Fibroblast of peridontal ligament (primary cell): ENCODE data around the gene LDHB.
"Not testable (repeated sequence)": the region's sequence is repeated elsewhere in the genome, so short reads cannot be mapped to it uniquely, and the experiment has no call there.

Experiments
- DNase-seq: peaks from one replicate; pipeline ENCODE4 v3.0.0-alpha.2; 2010; ENCODE audit errors: extremely low read depth

The LDHB gene

DNA sequence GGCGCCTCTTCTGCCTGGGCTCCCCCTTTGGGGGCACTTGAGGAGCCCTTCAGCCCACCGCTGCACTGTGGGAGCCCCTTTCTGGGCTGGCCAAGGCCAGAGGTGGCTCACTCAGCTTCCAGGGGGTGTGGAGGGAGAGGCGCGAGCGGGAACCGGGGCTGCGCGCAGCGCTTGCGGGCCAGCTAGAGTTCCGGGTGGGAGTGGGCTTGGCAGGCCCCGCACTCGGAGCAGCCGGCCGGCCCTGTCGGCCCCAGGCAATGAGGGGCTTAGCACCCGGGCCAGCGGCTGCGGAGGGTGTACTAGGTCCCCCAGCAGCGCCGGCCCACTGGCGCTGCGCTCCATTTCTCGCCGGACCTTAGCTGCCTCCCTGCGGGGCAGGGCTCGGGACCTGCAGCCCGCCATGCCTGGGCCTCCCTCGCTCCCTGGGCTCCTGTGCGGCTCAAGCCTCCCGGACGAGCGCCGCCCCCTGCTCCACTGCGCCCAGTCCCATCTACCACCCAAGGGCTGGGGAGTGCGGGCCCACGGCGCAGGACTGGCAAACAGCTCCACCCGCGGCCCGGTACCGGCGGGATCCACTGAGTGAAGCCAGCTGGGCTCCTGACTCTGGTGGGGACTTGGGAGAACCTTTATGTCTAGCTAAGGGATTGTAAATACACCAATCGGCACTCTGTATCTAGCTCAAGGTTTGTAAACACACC is 3.9 kb upstream of the LDHB start:
- not testable (repeated sequence) for DNase-seq

DNA sequence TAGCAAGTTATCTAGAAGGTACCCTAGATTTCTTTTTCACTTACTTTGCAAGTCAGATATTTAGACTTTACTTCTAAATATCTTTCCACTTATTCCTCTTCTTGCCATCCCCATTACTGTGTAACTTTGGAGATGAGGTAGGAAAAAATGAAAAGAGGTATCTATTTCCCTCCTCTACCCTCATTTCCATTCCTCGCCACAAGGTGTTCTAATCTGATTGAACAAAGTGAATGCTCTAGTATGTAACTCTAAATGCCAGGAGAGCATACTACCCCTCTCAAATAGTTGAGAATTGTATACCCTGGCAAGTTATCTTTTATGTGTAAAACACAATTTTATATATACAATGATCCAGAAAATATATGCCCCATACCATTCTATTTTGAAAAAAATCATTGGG is 1.7 kb upstream of the LDHB start:
- DNase-seq, result no peak

DNA sequence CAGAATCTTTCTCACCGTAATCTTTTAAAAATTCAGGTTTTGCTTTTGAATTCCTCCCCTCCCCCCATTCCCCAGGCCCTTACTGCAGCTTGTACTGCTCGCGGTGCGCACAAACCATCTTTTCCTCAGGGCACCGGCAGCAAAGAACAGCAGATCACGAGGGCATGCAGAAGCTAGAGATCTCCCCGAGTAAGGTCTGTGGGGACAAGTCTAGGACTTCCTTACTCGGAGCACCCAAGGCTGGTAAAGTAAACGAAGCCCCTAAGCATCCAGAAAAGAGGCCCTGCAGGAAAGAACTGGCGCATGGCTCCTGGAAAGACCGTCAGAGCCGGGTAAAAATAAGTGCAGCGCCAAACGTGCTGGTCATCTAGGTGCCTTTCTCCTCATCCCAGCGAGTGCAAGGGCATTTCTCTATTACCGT is 727 bp downstream of the LDHB start:
- no peak for DNase-seq

DNA sequence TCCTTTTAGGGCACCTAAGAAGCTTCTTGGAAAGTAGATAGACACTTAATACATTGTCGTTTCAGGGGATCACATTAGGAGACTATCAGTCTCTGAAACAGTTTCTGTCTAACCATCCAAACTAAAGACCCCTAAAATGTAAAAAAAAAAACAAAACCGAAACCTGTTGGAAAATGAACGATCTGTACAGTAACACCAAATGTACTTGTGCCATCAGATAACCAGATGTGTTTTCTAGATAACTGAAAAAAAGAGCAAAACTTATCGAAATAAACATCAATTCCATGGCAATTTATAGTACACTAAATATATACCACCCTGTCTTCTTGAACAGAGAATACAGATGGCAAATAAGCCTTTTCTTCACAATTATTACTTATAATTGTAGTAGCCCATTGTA is 2.1 kb downstream of the LDHB start:
- DNase-seq, result no peak

DNA sequence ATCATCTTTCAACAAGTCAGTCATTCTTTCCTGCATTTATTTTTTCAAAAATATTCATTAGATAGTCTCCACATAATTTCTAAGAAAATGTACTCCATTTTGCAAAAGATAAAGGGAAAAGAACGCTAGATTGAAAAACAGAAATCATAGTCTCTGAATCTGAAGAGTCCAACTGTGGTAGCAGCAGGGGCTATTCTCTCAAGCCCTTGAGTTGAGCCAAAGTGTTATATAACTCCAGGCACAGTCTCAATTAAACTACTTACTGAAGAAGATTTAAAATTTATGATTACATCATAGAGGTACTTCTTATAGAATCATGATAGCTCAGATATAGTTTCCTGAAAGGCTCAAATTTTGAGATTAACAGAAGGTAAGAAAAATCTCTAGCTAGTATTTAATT is 5.8 kb downstream of the LDHB start:
- no peak for DNase-seq

DNA sequence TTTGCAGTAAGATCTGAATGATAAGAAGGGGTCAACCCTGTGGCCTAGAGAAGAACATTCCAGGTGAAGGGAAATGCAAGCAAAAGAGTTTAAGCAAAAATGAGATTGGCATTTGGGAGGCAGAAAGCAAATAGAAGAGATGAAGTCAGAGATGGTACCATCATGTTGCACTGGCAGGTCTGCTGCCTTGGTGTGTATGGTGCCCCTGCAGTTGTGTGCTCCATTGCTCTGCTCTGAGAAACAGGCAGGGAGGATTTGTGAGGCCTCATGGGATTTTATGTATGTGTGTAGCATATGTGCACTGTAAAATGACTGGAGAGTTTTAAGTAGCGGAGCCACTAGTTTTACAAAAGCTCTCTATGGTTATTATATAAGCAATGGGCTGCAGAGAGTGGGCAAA is 6.6 kb downstream of the LDHB start:
- DNase-seq, result no peak

DNA sequence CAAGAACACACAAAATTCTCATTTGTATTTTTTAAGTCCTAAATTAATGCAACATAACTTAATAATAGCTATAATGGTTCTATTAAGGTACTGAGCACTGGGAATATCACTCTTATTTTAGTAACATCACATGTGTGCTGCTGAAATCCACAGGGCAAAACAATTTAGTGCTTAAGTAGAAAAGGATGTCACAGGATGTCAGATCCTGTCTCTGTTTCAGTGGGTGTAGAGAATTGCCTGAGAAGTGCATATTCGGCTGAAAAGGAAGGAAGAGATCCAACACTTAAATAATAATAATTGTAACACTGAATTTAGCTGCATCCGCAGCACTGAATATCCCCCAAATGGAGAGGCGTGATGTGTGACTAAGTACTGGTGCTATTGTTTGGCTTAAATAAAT is 8.6 kb downstream of the LDHB start:
- DNase-seq, result no peak

DNA sequence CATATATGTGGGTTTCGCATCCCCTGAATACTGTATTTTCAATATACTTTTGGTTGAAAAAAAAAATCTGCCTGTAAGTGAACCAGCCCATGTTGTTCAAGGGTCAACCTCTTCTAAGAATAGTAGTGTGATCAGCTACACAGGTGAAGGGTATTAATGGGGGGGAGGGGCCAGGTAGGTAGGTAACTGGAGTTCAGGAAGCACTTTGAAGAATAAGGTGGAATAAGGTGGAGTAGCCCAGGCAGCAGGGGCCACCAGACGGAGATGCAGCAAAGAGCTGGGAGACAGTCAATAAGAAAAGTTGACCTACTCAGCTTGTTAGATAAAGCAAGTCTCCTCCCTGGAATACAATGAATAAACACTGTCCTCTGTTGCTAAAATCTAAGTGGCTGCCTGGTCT is 9.3 kb downstream of the LDHB start:
- no peak for DNase-seq

DNA sequence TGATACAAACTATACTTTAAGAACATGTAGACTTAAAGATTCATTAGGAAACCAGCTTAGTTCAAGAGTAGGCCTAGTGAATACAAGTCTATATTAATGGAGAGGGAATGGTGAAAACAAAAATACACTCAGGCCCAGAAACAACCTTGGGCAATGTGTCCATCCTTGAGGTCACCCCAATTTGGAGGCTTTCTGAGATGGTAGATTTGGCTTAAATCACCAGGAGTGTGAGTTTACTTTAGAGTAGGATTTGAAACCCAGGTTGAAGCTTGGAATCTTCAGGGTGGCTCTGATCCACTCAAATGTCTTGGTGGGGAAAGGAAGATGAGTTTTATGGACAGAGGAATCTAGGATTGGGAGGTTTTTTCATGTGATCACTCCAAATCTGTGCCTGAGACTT is 10.5 kb downstream of the LDHB start:
- no peak for DNase-seq

DNA sequence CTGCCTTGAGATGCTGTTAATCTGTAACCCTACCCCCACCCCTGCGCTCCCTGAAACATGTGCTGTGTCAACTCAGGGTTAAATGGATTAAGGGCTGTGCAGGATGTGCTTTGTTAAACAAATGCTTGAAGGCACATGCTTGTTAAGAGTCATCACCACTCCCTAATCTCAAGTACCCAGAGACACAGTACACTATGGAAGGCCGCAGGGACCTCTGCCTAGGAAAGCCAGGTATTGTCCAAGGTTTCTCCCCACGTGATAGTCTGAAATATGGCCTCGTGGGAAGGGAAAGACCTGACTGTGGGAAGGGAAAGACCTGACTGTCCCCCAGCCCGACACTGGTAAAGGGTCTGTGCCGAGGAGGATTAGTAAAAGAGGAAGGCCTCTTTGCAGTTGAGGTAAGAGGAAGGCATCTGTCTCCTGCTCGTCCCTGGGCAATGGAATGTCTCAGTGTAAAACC is 12.6 kb downstream of the LDHB start:
- DNase-seq, result not testable (repeated sequence)

DNA sequence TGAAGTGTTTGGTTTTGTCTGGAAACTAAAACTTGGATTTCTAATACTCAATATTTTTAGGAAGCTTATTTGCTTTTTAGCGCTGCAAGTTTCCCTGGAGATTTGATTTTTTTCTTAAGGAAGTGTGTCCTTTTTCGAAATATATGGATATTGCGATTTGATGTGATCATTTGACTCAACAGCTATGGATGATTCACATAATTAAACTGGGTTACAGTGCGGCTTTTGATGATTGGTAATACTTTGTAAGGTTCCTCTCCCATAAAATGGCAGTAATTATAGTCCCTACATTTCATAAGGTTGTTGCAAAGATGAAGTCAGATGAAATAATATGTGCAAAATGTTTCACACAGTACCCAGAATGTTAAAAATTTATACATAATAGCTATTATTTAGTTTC is 13.1 kb downstream of the LDHB start:
- peak; percentile 17 for DNase-seq

DNA sequence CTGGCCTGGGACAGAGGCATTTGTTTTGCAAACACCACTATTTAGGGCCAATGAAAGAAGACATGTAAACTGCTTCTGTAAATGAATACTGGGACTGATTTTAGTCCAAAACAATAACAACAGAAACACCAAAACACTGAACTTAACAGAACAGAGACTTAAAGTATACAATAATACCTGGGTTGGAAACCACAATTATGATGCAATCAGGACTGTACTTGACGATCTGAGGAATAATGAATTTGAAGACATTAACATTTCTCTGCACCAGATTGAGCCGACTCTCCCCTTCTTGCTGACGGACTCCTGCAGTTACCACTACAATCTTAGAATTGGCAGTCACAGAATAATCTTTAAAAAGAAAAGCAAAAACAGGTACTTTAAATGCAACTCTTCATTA is 13.9 kb downstream of the LDHB start:
- DNase-seq, result no peak

DNA sequence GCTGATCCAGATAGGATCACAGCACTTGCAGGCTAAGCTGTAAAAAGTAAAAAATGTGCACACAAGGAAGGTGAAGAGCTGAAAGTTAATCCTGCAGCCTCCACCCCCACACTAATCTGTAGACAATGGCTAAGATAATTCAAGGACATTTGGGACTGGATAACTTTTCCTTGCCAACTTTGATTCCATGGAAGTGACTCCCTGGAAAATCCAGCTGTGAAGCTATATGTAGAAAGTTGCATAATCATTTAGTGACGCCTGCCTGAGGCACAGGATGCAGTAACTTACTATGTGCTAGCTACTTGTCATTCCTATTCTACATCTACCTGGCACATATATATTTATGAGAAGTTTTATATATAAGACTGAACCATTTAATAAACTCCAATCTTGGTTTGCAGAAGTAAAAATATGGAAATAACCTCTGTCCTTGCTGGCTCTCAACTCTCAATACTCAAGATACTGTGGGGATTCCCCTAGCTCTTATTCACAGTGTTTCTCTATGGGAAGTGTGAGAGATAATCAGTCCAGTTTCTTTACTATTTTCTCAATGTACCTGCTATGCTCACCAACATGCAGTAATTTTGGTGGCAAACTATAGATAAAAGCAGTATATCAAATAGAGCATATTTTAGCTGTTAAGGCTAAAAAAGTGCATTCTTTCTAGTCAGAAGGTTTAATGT is 14.8 kb downstream of the LDHB start:
- no peak for DNase-seq

DNA sequence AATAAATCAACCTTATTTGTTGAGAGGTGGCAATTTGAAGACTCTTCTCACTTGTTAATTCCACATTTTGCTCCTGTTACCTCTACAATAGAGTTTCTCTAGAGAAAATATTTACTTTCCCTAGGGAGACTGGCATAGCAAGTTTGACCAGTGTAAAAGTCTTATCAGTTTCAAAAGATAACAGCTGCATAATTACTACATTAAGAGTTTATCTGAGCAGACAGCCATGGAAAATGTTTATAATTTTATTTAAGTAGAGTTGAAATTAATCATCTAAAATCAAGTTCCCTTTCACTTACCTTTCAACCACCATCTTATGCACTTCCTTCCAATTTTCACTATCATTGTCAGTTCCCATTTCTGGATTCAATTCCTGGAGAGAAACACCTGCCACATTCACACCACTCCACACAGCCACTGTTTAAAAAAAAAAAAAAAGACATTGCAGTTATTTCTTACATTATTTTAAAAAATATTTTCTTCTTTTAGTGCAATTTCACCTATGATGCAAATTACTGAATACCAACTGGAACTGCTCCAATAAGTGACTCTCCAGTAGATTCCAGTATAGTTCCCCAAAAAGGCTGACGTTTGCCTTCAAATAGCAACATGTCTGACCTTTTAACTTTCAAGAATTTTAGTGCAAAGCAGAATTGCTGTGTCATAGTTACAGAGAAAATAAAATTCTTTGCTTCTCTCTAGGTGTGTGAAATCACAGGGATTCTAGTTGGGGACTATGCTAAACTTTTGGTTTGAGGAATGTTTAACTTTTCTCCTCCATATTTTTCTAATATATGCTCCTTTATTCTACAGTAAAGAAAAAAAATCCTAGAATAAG is 19.4 kb downstream of the LDHB start:
- DNase-seq, result peak; percentile 36

DNA sequence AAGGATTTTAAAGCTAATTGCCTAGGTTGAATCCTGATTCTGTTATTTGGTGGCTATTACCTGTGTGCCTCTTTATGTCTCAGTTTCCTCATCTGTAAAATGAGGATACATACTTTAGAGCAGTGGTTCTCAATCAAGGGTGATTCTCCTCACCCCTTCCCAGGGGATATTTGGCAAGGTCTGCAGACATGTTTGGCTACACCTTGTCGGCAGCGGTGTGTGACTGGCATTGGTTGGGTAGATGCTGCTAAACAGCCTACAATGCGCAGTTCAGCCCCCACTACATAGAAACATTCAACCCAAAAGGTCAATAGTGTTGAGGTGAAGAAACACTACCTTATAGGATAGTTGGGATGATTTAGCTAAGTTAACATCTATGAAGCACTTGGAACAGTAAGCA is 23.4 kb downstream of the LDHB start:
- DNase-seq, result no peak

DNA sequence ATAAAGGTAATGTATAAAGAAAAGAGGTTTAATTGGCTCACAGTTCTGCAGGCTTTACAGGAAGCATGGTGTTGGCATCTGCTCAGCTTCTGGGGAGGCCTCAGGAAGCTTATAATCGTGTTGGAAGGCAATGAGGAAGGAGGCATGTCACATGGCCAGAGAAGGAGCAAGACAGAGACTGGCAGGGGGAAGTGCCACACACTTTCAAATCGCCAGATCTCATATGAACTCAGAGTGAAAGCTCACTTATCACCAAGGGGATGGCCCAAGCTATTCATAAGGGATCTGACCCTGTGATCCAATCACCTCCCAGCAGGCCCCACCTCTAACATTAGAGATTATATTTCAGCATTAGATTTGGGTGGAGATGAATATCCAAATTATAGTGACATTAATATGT is 26.3 kb downstream of the LDHB start:
- DNase-seq, result no peak

DNA sequence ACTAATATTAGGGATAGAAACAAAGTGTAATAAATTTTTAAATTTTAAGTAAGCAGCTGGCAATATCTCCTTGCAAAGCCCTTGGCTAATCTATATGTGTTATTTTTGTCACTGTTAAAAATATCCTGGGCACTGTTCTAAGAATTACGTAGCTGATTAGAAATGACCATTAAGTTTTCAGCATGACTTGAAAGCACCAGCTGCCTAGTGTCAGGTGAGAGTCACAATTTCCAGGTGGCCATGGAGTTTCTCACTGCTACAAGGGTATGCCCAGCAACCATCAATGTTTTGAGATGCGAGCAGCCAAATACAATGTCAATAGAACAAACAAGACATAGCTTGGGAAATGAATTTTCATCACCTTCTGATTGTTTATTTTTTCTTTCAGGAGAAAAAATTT is 29.7 kb downstream of the LDHB start:
- no peak for DNase-seq

DNA sequence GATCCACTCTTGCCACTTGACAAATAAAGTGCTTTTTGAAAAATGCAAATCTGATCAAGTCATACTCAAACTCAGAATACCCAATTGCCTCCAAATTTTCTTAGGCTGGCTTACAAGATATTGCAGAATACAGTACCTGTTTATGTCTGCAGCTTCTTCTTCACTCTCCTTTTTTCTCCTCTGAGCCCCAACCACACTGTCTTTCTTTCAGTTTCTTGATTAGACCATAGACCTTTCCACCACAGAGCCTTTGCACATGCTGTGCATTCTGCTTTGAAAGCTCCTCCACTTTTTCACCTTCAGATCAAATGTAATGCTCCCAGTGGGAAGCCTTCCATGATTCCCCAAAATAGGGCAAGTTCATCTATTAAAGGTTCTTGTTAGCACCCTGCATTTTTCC is 39.1 kb downstream of the LDHB start:
- no peak for DNase-seq

DNA sequence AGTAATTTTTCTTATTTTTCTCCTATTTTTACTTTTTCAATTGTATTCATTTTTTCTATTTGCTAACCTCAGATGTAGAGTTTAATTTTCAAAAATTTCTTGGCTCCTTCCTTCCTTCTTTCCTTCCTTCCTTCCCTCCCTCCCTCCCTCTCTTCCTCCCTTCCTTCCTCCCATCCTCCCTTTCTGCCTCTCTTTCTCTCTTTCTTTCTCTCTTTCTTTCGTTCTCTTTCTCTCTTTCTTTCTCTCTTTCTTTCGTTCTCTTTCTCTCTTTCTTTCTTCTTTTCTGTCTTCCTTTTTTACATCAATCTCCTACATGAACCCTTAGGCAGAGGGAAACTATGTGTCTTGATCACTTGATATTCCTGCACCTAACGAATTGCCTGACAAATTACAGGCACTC is 40.6 kb downstream of the LDHB start:
- DNase-seq, result no peak

DNA sequence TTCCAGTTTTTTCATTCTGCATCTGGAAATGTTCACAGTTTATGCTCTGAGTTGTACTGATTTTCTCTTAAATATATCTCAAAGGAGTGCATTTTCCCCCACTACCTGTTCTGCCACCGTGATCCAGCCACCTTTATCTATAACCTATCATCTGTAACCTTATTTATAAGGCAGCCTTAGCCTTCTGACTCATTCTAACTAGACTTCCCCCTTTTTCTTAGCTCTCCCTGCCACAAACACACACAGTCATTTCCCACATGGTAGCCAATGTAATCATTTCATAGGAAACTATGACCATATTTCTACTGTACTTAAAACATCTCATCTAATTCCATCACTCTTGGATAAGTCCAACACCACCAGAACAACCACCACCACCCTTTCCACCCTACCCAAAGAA is 42.2 kb downstream of the LDHB start:
- peak; percentile 12 for DNase-seq

DNA sequence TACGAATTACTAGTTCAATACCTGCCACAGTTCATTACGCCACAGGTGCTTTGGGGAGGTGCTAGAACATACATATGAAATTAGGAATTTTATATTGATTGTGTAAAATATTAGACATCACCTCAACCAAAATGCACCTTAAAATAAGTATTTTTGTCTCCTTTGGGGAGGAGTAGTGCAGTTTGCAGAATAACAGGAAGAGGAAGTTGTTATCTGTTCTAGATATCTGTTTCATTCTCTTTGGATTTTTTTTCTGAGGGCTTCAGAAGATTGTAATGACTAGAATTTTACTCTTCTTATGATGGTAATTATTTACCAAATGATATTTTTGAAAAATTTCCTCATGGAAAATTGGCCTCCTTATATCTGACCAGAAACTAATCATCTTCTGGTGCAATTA is 43.1 kb downstream of the LDHB start:
- DNase-seq, result no peak

DNA sequence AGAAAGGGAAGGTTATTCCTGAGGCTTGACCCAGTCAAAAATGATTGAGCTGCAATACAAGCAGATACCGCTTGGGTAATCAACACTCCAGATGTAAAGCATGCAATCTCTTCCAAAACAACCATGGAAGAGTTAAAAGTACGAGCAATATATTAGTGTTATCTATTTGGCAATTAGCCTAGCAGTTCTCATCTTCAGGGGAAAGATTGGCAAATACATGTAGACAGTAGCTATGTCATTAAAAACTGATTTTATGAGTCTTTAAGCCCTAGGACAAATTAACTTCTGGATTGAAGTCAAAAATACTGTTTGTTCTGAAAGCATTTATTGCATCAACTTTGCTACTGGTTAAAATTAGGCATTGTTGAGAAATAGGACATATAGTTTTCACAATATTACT is 43.7 kb downstream of the LDHB start:
- peak; percentile 4 for DNase-seq

DNA sequence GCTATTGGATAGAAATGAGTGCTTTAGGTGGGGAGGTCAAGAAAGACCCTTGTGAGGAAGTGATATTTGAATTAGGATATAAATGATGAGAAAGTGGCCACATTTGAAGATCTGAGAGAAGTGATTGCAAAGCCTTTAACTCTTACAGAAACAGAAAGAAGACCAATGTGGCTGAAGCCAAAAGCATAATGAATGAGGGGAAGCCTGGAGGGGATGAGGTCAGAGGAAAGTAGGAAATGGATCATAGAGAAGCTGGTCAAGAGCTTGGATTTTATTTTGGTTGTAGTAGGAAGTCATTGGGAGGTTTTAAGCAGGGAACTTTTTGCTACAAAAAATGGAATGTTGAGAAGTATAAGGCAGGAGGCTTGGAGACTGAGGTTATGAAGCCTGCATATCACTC is 49.4 kb downstream of the LDHB start:
- DNase-seq, result no peak
